Activated effector memory CD4-positive, alpha-beta T cell treated with anti-CD3 and anti-CD28 coated beads, Interleukin-2, amount 50 U/mL, for 16 hours (primary cell): ENCODE results near the gene SGCD.

ENCODE experiments used
- DNase-seq: peaks from one replicate; pipeline ENCODE4 v3.0.0-alpha.2; 2020

SGCD gene

GRCh38 chr5:156812959-156813358 is 486.0 kb downstream of the SGCD start:
- DNase-seq, result no peak

- no peak for DNase-seq
Observed at GRCh38 chr5:156815988-156816599, 489.1 kb downstream of the SGCD start.
